ENCODE results near the gene GHDC.
"Not testable (repeated sequence)": the region's sequence is repeated elsewhere in the genome, so short reads cannot be mapped to it uniquely, and the experiment has no call there.

Gene GHDC

GRCh38 chr17:42201458-42201772 lies 7.1 kb upstream of the GHDC start:
- DNase-seq: no peak

GRCh38 chr17:42200706-42201457 lies 6.6 kb upstream of the GHDC start:
- no peak for DNase-seq

- no peak for DNase-seq
Measured at GRCh38 chr17:42199416-42200011, 5.2 kb upstream of the GHDC start.

- DNase-seq: no peak
Measured at GRCh38 chr17:42198897-42199296, 4.6 kb upstream of the GHDC start.

GRCh38 chr17:42197564-42198156 lies 3.4 kb upstream of the GHDC start:
- DNase-seq: no peak

GRCh38 chr17:42193216-42193968 lies 902 bp downstream of the GHDC start:
- no peak for DNase-seq

GRCh38 chr17:42192189-42193126 lies 1.8 kb downstream of the GHDC start:
- no peak for DNase-seq

GRCh38 chr17:42191275-42191608 lies 3.1 kb downstream of the GHDC start:
- no peak for DNase-seq

- no peak for DNase-seq
Measured at GRCh38 chr17:42190491-42191274, 3.6 kb downstream of the GHDC start.

GRCh38 chr17:42189651-42189965 lies 4.7 kb downstream of the GHDC start:
- no peak for DNase-seq

- DNase-seq: no peak
Measured at GRCh38 chr17:42188749-42189650, 5.3 kb downstream of the GHDC start.

GRCh38 chr17:42187833-42188232 lies 6.5 kb downstream of the GHDC start:
- DNase-seq: no peak

- not testable (repeated sequence) for DNase-seq
Measured at GRCh38 chr17:42186191-42186590, 8.1 kb downstream of the GHDC start.

- no peak for DNase-seq
Measured at GRCh38 chr17:42185621-42185930, 8.7 kb downstream of the GHDC start.

- peak; percentile 65 for DNase-seq
Measured at GRCh38 chr17:42184713-42185620, 9.3 kb downstream of the GHDC start, which contains the start of gene HCRT. TSS of gene HCRT (minus strand) at chr17:42185452. CDS start at chr17:42185365, 87 bp downstream.

GRCh38 chr17:42183741-42184711 lies 10.3 kb downstream of the GHDC start:
- DNase-seq: peak; percentile 59

- DNase-seq: no peak
Measured at GRCh38 chr17:42182927-42183734, 11.2 kb downstream of the GHDC start.

GRCh38 chr17:42181851-42182207 lies 12.5 kb downstream of the GHDC start:
- DNase-seq: no peak
